ENCODE data around the gene GABPA. TPM values are rescaled to one million over a fixed set of nuclear protein-coding genes. Genes with fewer than 3 reads are reported as not detected.

The GABPA gene
- total RNA-seq = 23.1 and 24.8 TPM in 2 replicates

GRCh38 chr21:25734904-25735645, at the start of gene GABPA, which contains the start of gene ATP5PF:
TSS of gene GABPA (plus strand) at chr21:25734972. CDS start at chr21:25741599, 6,627 bp downstream.
TSS of gene ATP5PF (minus strand) at chr21:25734904. CDS start at chr21:25729794, 5,110 bp downstream.

Other genes starting within 250 kb of the GABPA start
- 38.2 and 43.5 TPM in 2 replicates for gene MRPL39, start 127.5 kb upstream of the GABPA start, total RNA-seq
- 0.09 and 1.2 TPM in 2 replicates for gene JAM2, start 95.7 kb upstream of the GABPA start, total RNA-seq
- 49.4 and 55.7 TPM in 2 replicates for gene ATP5PF, start 68 bp upstream of the GABPA start, total RNA-seq